Thymus (tissue), 11 donors: Measurements from ENCODE around the gene CTSD. TPM values are rescaled to one million over a fixed set of nuclear protein-coding genes. Genes with fewer than 3 reads are reported as not detected.

Experiments used
- DNase-seq, 9 donors: peaks; one replicate each; pipeline ENCODE4 v3.0.0-alpha.2; 2013; ENCODE audit warnings: low spot score in 9 of 9, low read depth in 6 of 9, missing footprints in 1 of 9
- H3K27ac ChIP-seq, 2 donors: one replicate each; pipeline ENCODE4 v1.5.1; 2013; ENCODE audit warnings: control low read depth in 1 of 2, low read depth in 1 of 2, low read length in 1 of 2, mild to moderate bottlenecking in 1 of 2, moderate library complexity in 1 of 2
- H3K27me3 ChIP-seq, 2 donors: one replicate each; pipeline ENCODE4 v1.5.1; 2013; ENCODE audit warnings: low read length in 1 of 2; ENCODE audit not compliant: control insufficient read depth in 2 of 2, insufficient read depth in 1 of 2
- H3K36me3 ChIP-seq, 2 donors: one replicate each; pipeline ENCODE4 v1.5.1; 2013; ENCODE audit warnings: low read length in 1 of 2, mild to moderate bottlenecking in 1 of 2, moderate library complexity in 1 of 2; ENCODE audit not compliant: control insufficient read depth in 2 of 2, insufficient read depth in 2 of 2
- H3K4me1 ChIP-seq, 2 donors: one replicate each; pipeline ENCODE4 v1.5.1; 2013; ENCODE audit warnings: low read length in 2 of 2; ENCODE audit not compliant: control insufficient read depth in 2 of 2, insufficient read depth in 2 of 2
- H3K4me3 ChIP-seq, 2 donors: one replicate each; pipeline ENCODE4 v1.5.1; 2013; ENCODE audit warnings: low read length in 2 of 2, control low read depth in 1 of 2, mild to moderate bottlenecking in 1 of 2
- H3K9me3 ChIP-seq, 2 donors: one replicate each; pipeline ENCODE4 v1.5.1; 2013; ENCODE audit warnings: low read length in 1 of 2, mild to moderate bottlenecking in 1 of 2; ENCODE audit not compliant: control insufficient read depth in 2 of 2, insufficient read depth in 1 of 2
- WGBS: extraction: QIAGEN DNeasy Blood & Tissue Kit; methylation state at CpG from one replicate; pipeline ENCODE4 v1.1.7; 2013; 5-methylcytosine and 5-hydroxymethylcytosine counted together
- polyA plus RNA-seq: library from polyadenylated mRNA; stranded (reverse); fragments of 200-250 nt; gene quantifications from one replicate; pipeline ENCODE4 v1.2.3, GENCODE V29; 2013
- total RNA-seq: library from RNA; stranded (reverse); fragments of 120-200 nt; gene quantifications from one replicate; pipeline ENCODE4 v1.2.4, GENCODE V29; 2013
- donor health status: healthy.

CTSD gene
- total and polyA plus RNA-seq, 2 donors, result 97.4 to 487 TPM

- H3K4me3 ChIP-seq, result no peak overlapping the region
- H3K4me1 ChIP-seq, result peaks cover 18 to 24% of the 10 kb centered on the region in 2 donors
- no peak for DNase-seq
- no peaks in the 10 kb centered on the region for H3K36me3 ChIP-seq
- no peak overlapping the region for H3K27ac ChIP-seq
- H3K27me3 ChIP-seq, result peaks cover 0 to 2% of the 10 kb centered on the region in 2 donors
- no peaks in the 10 kb centered on the region for H3K9me3 ChIP-seq
- WGBS, result 98% methylated on average over 22 of the region's 22 CpGs
Measured at GRCh38 chr11:1766719-1767398, 3.1 kb upstream of the CTSD start.

- Histone ChIP-seq H3K36me3 (peaks cover under 1 to 4% of the 10 kb centered on the region in 2 donors), H3K27ac (no peak overlapping the region), H3K4me1 (peaks cover 22% of the 10 kb centered on the region in 2 donors), H3K27me3 (no peaks in the 10 kb centered on the region), H3K4me3 (no peak overlapping the region), H3K9me3 (no peaks in the 10 kb centered on the region)
- no peak for DNase-seq
- 96% methylated on average over 28 of the region's 28 CpGs for WGBS
Measured at GRCh38 chr11:1765871-1766718, 2.4 kb upstream of the CTSD start.

- H3K9me3 ChIP-seq, result peaks cover 0 to 5% of the 10 kb centered on the region in 2 donors
- WGBS, result 1% methylated on average over 32 of the region's 32 CpGs
- H3K4me3 ChIP-seq, result peak overlapping the region; percentile 55 to 88
- peaks cover 28 to 46% of the 10 kb centered on the region in 2 donors for H3K4me1 ChIP-seq
- peak overlapping the region; percentile 41 to 68 for H3K27ac ChIP-seq
- no peaks in the 10 kb centered on the region for H3K27me3 ChIP-seq
- DNase-seq, result no peak
- H3K36me3 ChIP-seq, result peaks cover 11 to 21% of the 10 kb centered on the region in 2 donors
Measured at GRCh38 chr11:1763336-1763795, 361 bp downstream of the CTSD start.

GRCh38 chr11:1762537-1763302 lies 1.0 kb downstream of the CTSD start:
- Histone ChIP-seq H3K27me3 (no peaks in the 10 kb centered on the region), H3K36me3 (peaks cover 11 to 21% of the 10 kb centered on the region in 2 donors), H3K9me3 (peaks cover 0 to 5% of the 10 kb centered on the region in 2 donors), H3K4me1 (peaks cover 34 to 53% of the 10 kb centered on the region in 2 donors), H3K27ac (peak overlapping the region; percentile 53 to 55), H3K4me3 (peak overlapping the region; percentile 55 to 88)
- WGBS, result 54% methylated on average over 16 of the region's 16 CpGs
- DNase-seq, result no peak

GRCh38 chr11:1761857-1762536 lies 1.7 kb downstream of the CTSD start:
- peak in 1 of 9 donors; percentile 26 for DNase-seq

GRCh38 chr11:1761110-1761856 lies 2.4 kb downstream of the CTSD start:
- H3K9me3 ChIP-seq, result peaks cover 0 to 5% of the 10 kb centered on the region in 2 donors
- H3K4me1 ChIP-seq, result peaks cover 49 to 67% of the 10 kb centered on the region in 2 donors
- peaks cover 19 to 29% of the 10 kb centered on the region in 2 donors for H3K36me3 ChIP-seq
- H3K4me3 ChIP-seq, result no peak overlapping the region
- H3K27ac ChIP-seq, result peak overlapping the region; percentile 37 to 61
- H3K27me3 ChIP-seq, result no peaks in the 10 kb centered on the region
- no peak for DNase-seq
- WGBS, result 94% methylated on average over 28 of the region's 28 CpGs

More at GRCh38 chr11:1761857-1762536, 1.7 kb downstream of the CTSD start:
- peaks cover 14 to 24% of the 10 kb centered on the region in 2 donors for H3K36me3 ChIP-seq
- peaks cover 41 to 60% of the 10 kb centered on the region in 2 donors for H3K4me1 ChIP-seq
- no peaks in the 10 kb centered on the region for H3K27me3 ChIP-seq
- H3K4me3 ChIP-seq, result peak overlapping the region; percentile 55 to 88
- H3K27ac ChIP-seq, result peak overlapping the region; percentile 3 to 32
- WGBS, result 84% methylated on average over 12 of the region's 12 CpGs
- peaks cover 0 to 5% of the 10 kb centered on the region in 2 donors for H3K9me3 ChIP-seq

GRCh38 chr11:1760351-1761109 lies 3.2 kb downstream of the CTSD start:
- Histone ChIP-seq H3K4me3 (no peak overlapping the region), H3K27ac (peak overlapping the region in 1 of 2 donors; percentile 37), H3K27me3 (no peaks in the 10 kb centered on the region), H3K9me3 (peaks cover 0 to 5% of the 10 kb centered on the region in 2 donors), H3K36me3 (peaks cover 22 to 29% of the 10 kb centered on the region in 2 donors), H3K4me1 (peaks cover 56 to 75% of the 10 kb centered on the region in 2 donors)
- DNase-seq, result no peak
- WGBS, result 89% methylated on average over 23 of the region's 23 CpGs
